Fibroblast of skin of scalp (primary cell): Measurements from ENCODE around the gene TNFSF15.

Experiments used
- DNase-seq: peaks from one replicate; pipeline ENCODE4 v3.0.0-alpha.2; 2013

Gene TNFSF15

DNA sequence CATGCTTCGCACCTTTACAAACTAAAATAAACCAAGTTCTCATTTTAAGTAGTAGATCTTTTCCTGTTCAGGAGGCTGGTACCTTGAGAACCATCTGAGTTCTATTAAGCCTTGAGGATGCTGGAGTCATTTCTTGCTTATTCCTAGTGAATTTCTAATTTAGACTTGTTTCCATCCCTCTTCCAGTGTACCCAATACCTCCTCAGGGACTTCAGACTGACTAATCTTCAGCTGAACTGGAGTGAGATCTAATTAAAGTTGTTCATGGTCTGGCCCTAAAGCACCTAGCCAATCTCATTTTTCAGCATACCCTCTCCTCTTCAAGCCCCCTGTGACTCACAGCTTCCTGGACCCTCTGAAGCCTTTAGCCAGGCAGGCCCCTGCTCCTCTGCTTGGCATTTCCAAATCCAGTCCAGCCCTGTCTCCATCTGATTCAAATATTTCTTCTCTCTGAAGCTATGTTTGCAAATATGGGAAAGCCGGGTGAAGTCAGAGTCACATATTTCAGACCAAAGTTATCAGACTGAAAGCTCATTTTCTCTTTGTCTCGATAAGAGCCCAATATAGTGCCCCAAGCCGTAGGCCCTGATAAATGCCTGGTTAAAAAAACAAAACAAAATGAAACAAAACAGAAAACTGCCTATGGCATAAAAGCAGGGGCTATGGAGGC lies 19.4 kb upstream of the TNFSF15 start:
- no peak for DNase-seq

DNA sequence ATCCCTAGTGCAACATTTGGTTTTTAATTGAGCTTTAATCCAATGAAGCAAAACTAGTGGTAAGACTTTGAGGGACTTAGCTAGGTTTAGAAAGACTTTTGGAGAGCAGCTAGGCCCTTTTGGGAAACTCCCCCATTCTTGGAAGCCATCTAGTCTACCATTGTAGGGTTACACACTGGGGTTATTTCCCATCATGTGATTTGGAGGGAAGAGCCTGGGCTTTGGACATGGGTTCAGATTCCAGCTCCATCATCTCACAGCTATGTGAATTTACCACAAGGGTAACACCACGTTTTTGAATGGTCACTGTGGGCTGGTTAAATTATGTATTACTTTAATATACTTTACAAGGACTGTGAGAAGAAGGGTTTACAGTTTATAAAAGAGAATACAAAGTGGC lies 18.3 kb upstream of the TNFSF15 start:
- peak; percentile 63 for DNase-seq

DNA sequence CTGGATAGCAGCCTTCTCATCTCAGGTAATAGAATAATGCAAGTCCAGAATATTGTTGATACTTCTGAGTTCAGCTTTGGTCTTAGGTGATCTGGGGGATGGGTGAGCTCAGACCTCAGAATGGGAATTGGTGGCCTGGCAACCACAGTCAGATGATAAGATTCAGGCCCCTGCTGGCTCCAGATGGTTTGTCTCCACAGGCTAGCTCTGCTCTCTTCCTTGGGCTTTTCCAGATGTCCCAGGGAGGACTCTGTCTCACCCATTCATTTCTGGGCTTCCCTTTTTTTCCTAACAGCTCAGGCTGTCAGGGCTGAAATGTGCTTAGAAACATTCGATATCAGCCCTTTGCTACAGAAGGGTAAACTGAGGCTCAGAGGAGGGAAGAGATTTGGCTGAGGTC lies 17.6 kb upstream of the TNFSF15 start:
- no peak for DNase-seq

DNA sequence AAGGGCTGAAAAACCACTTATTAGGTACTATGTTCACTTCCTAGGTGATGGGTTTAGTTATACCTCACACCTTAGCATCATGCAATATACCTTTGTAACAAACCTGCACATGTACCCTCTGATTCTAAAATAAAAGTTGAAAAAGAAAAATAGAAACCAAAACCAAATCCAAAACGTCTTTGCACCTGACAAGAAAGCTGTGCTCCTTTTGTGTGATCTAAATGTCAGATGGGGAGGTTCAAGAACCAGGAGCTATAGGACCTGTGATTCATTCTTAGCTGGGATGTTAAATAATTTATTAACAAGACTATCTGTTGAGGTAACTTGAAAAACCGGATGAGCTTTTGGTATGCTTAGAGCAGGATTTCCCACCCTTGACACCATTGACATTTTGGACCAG lies 16.9 kb upstream of the TNFSF15 start:
- DNase-seq = no peak

DNA sequence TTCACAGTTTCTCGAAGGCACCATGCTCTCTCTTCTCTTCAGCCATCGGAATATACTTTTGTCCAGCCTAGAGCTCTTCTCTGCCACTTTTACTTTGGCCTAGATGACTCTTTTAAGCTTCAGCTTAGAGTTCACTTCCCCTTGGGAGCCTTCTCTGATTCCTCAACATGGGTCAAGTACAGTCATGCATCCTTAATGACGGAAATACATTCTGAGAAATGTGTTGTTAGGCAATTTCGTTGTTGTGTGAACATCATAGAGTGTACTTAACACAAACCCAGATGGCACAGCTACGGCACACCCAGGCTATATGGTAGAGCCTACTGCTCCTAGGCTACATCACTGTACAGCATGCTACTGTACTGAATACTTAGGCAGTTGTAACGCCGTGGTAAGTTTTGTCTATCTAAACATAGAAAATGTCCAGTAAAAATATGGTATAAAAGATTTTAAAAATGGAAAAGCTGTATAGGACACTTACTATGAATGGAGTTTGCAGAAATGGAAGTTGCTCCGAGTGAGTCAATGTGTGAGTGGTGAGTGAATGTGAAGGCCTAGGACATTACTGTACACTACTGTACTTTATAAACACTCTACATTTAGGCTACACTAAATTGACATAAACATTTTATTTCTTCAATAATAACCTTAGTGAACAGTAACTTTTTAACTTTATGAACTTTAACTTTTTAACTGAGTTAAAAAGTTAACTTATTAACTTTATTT lies 15.1 kb upstream of the TNFSF15 start:
- no peak for DNase-seq

DNA sequence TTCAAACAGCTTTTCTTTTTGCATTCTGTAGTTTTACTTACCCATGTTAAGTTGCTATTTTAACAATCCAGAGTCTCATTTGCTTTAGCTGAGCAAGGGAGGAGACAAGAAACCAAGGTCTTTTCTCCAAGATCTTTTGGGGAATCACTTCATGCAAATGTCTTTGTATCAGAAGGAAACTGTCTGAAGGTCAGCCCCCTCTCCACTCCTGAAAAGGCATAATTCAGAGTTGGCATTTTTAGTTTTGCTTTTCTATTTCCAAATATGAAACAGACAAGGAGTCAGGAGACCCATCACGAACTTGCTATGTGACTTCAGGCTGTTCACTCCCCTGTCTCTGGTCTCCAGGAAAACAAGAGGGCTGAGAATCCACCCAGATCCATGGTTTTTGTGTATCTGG lies 12.3 kb upstream of the TNFSF15 start:
- DNase-seq = no peak

DNA sequence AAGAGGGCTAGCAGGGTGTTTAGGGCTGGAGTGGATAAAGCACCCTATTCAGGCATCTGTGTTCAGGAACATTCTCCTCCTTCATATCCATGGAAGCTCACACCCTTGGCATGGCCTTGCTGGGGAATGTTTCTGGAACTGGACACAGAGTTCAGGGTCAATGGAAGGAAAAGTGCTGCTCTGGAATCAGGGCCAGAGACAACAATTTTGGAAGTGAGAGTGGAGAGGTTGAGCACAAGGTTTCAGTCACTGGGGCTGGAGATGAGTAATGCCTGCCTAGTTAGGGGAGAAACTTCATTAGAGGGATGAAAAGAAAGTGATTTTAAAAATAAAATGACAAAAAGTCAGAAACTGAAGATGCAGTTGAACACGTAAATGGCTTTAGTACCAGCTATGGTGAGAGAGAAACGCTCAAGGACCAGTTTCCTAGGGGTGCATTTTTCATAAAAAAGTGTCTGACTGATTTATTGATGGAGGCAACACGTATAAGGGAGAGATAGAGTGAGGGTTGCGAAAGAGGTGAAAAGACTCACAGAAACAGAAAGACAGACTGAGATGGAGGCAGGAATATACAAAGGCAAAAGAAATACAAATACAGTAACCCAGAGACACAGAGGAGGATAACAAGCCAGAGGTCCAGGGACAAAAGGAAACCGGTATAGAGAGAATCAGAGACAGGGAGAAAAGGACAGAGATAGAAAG lies 8.0 kb upstream of the TNFSF15 start:
- DNase-seq = no peak

DNA sequence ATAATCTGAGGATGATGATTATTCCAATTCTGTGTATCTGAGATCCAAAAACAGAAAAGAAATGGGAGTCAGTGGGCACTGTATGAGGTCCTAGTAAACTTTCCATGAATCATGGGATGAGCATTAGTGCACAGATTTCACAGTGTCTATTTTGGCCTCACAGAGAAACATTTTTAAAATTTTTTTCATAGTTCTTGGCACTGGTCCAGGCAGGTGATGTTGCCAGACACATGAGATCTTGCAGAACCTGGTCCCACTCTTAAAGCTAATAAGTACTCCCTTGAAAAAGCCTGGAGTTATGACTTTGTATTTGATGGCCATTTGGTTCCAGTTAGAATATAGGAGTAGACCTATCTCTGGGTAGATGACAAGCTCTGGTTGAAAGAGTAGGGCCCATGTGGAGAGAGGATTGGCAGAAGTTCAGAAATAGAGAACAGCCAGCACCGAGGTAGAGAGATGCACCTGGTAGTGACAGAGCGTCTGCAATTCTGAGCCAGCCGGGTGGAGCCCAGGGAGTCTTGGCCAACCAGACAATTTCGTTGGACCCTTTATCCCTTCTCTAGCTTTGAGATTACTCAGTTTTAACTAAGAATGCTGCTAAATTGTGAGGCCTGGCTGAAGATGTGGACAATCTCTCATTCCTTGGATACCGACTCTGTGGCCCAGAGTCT lies 6.3 kb upstream of the TNFSF15 start:
- DNase-seq = no peak

DNA sequence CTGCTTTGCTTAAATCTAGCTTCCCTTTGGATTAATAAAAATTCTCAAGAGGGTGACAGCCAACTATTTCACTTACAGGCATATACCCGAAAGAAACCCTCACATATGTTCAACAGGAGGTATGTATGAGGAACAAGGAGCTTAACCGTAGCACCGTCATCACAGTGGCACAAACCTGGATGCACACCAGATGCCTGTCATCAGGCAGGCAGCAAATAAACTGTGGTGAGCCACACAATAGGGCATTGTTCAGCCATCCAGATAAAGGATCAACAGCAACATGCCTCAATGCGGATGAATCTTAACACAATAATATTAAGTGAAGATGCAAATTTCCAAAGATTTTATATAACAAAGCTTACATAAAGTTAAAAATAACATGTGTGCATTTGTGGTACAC lies 5.5 kb upstream of the TNFSF15 start:
- DNase-seq = no peak

DNA sequence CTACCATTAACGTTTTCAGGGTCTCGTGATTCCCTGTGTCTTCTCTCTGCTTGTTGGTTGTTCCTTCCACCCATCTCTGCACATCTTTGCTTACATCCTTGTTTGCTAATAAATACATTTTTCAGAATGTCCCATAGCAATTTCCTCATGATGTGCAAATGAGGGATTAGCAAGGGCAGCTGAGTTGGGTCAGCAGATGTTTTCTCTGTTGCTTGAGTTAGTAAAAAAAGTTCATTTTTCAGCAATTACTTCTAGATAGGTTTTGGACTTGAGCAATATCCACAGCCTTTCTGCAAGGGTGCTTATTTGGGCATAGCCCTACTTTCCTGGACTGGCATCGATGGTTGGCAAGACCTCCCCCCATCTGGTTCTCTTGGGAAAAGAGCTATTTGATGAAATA lies 4.8 kb upstream of the TNFSF15 start:
- no peak for DNase-seq

DNA sequence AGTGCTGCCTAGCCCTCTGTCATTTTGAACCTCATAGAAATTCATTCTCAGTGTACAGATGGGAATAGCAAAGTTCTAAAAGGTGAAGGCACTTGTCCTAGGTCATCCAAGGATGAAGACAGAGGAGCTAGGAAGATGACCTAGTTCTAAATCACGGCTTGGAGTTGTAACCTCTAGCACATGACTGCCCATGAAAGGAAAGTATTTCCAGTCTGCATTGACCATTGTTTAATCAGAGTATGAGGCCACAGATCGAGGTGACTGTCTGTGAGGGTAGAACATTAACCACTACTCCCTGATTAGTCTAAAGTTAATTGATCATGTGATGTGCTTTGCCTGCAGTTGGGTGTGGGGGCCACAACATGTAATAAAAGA lies 674 bp upstream of the TNFSF15 start:
- no peak for DNase-seq

DNA sequence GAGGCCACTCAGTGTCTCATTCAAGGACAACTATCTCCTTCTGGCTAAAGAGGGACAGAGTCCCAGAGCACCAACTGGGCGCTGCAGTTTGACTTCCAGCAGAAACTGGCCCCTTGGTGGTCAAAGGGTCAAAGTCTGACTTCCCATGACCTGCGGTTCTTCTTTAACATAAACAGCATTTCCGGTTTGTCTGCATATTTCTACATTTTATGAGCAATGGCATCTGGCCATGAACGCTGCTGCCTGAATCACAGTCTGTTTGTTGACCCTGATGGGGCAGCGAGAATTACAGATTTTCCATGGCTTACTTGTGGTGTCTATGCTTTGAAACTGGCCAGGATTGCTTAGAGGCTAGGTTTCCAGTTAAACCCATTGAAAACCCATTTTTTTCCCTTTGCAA lies 1.3 kb downstream of the TNFSF15 start:
- DNase-seq = peak; percentile 66

DNA sequence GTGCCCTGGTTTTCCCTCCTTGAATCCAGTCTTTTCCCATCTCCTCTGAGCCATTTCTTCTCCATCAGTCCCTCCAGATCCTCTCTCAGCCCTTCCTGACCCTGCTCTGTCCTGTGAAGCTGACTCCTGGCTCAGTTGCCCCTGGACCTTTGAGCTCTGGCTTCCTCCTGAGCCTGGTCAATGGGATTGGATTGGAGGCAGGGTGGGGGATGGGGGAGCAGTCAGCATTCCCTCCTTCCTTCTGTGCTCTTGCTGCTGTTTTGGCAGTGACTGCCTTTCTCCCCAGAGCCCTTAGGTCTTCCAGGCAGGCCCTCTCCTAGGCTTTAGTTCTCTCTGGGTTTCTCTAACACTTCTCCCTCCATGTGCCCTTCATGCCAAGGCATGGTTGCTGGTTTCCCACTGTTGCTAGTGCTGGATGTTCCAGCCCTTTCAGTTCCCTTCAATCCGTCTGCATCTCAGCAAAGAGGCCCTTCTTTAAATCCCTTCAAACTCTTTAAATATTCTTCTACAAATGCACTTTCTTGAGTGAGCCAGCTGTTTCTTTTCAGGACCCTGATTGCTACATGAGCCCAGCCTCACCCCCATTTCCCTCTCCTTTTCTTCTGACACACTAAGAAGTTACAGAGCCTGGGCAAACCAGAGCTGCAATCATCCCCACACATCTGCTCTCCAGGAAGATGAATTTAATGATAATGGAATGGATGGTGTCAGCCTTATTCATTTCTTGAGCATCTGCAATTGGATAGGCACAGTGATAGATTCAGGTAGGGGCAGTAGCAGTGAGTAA lies 2.2 kb downstream of the TNFSF15 start:
- no peak for DNase-seq

DNA sequence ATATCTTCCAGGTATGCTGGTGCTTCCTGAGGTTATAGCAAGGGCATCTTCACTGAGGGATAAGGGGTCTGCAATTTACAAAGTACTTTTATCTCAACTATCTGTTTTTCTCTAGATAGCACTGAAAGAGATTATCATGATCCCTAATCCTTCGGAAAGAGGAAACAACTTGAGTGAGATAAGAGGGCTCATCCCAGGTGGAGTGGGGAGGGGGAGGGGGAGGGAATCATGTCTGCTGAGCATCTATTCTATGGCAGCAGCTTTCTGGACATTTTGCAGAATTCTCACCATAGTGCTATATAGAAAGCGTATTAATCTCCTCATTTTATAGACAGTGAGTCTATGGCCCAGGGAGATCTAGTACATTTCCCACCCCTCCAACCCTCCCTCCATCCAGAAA lies 5.9 kb downstream of the TNFSF15 start:
- no peak for DNase-seq

DNA sequence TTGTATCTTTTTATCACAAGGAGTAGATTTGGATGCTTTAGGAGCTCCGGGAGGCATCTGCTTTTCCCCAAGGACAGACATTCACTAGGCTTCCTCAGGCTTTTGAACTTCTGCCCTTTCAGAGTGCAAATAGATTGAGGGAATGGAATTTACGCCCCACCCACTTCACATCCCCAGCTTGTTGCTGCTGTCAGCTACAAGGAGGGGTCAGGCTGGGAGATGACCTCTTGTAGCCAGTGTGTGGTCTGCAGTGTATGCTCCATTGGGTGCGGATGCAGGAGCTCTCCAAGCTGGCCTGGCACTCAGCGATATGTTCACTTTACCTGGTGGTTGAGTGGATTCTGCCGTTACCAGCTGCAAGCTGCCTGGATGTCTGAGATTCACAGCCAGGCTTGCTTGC lies 6.4 kb downstream of the TNFSF15 start:
- no peak for DNase-seq

DNA sequence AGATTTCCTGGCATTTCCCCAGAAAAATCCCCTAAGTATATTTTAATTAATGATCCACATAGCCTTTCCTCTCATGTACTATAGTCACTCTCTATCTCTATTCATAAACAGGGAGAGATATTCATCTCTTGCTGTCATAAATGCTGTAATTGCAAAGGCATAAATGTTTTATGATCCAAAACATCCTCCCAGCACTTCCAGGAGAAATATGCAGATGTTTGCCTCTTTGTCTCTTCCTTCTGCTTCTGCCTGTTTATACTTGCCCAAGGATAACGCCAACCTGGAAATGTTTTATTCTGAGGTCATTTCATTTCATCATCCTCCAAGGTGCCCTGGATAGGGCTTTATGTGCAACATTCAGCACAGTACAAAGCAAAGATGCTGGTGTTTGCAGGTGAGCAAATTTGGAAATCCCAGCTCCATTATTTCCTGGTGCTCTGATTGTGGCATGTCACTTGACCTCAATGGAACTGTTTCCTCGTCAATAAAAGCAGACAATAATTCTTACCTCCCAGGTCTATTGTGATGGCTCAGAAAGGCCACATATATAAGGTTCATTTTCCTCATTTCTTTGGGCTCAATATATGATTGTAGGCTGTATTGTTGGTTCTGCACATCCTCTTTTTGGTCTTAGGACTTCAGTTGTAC lies 6.9 kb downstream of the TNFSF15 start:
- no peak for DNase-seq

DNA sequence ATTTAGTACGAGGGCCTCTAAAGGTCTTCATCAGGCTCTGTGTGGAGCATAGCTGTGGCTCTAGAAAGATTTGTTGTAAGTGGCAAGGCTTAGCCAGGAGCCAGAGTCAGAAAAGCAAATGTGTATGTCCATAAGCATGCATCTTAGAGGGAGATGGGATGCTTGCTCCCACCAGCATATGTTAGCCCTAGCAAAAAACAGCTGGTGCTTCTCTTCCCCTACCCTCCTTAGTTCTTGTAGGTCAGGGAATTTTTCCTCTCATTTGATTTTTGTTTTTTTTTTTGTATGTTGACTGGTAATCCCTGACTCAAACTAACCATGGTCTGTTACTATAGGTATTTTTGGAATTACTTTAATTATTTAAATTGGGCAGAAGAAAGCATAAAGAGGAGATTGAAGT lies 7.7 kb downstream of the TNFSF15 start:
- no peak for DNase-seq

DNA sequence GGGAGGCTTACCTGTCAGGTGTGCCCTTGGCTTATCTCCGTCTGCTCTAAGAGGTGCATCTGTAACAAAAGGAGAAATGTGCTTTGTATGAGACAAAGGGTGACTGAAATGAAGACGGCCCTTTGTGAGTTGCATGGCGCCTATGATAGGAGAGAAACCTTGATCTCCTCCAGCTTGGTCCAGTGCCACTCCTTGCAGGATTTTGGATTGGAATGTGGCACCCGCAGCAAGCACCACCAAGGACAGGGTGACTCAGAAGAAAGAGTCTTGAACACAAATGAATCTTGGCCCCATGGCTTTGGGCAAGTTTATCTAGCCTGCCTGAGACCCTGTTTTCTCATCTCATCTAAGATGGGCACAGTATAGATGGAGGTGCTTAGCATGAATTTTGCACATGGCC lies 13.4 kb downstream of the TNFSF15 start:
- no peak for DNase-seq

DNA sequence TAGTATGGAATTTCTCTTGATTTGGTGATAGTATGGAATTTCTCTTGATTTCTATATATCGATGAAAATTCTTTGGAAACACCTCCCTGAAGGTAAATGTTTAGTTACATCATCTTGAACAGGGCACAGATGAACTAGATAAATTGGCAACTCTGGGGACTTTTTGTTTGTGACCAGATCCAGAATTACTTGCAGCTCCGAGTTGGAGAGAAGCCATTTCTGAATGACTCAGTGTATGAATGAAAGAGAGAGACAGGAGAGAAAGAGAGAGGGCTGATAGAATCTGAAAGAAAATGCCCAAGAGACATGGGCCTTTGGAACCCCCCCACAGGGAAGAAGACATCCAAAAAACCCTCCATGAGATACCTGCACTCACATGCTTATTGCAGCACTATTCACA lies 14.1 kb downstream of the TNFSF15 start:
- DNase-seq = no peak

DNA sequence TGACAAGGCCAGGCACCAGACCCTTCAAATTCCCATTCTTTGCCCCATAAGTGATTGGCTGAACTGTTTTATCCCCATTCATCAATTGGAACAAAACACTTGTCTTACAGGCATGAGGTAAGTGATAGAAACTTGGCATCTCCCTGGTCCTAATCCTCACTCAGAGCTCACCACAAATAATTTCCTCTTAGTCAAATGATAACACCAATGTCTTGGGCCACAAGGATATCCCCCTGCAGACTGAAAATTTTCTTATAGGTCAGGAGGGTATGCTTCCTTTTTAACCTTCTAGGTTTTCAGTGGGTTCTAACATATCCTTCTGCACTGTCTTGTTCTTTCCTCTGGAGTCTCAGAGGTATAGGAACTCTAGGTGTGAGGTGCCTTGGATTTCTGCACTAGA lies 14.5 kb downstream of the TNFSF15 start:
- no peak for DNase-seq

DNA sequence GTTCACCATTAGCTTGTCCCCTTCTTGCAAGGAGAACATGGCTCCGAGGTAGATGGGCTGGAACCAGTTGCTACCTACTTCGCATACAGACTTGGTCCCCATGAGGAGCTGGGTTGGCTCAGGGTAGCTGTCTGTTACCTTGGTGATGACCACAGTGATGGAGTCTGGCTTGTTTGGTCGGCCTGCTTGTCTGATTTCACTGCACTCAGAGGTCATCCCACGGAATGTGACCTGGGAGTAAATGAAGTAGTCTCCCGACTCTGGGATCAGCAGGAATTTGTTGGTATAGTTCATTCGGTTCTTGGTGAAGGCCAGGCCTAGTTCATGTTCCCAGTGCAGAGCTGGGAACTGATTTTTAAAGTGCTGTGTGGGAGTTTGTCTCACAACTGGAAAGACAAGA lies 15.3 kb downstream of the TNFSF15 start:
- DNase-seq = peak; percentile 8

DNA sequence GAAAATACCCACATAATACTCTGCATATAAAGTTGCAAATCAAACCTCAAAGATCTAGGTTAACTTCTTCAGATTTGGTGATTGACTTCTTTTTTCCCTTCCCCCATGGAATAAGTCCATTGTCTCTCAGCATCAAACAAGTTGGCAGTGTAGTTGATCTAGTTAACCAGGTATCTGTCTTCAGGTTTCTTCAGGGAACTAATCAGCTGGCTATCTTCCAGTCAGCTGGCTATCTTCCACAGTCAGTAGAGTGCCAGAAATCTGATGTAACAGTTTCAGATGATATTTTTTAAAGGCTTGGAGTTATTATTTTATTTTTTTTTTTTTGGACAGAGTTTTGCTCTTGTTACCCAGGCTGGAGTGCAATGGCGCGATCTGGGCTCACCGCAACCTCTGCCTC lies 16.8 kb downstream of the TNFSF15 start:
- DNase-seq = no peak
